ENCODE results near the gene ZSCAN12. TPM values are rescaled to one million over a fixed set of nuclear protein-coding genes. Genes with fewer than 3 reads are reported as not detected.
A peak's percentile ranks its signal among the peaks of the same experiment; 100 is the strongest.

The ZSCAN12 gene
- total RNA-seq, 4 donors from 2014 or later = 8.1 to 13.3 (median 9.5) TPM

- DNase-seq = no peak
- Histone ChIP-seq H3K4me1 (peaks cover 8 to 33% of the 10 kb centered on the region in 2 donors), H3K27ac (peak overlapping the region; percentile 3 to 91 (median 91)), H3K36me3 (no peaks in the 10 kb centered on the region), H3K27me3 (no peaks in the 10 kb centered on the region), H3K9me3 (no peaks in the 10 kb centered on the region), H3K4me3 (replicated peaks in 1 of 3) (peak overlapping the region in 1 of 3 donors; percentile 49)
- 87 to 89% methylated on average over 9 to 10 of the region's 10 CpGs for WGBS, 2 donors
- TF ChIP-seq POLR2A (IDR thresholded peaks at IDR 0.05) (no peak), CTCF (IDR thresholded peaks at IDR 0.05) (no peak)
- intact Hi-C loops (cut with DNase I) = loop anchor here (5.0 to 10.0 kb wide), 2 partner anchors 90 to 228 kb away; partner anchors contain the start of gene ZSCAN26
Measured at GRCh38 chr6:28354688-28355554, 44.6 kb downstream of the ZSCAN12 start.

GRCh38 chr6:28353981-28354676 lies 45.4 kb downstream of the ZSCAN12 start:
- intact Hi-C loops (cut with DNase I) = loop anchor here (10.0 kb wide), 1 partner anchor 89 kb away; the partner anchor contains the start of gene ZSCAN26
- H3K4me1 ChIP-seq = peaks cover 8 to 33% of the 10 kb centered on the region in 2 donors
- peak overlapping the region; percentile 3 to 91 (median 91) for H3K27ac ChIP-seq
- H3K4me3 ChIP-seq (replicated peaks in 1 of 3) = peak overlapping the region in 1 of 3 donors; percentile 13
- peak; percentile 27 to 51 for DNase-seq
- 61 to 62% methylated on average over 11 of the region's 11 CpGs for WGBS, 2 donors
- H3K9me3 ChIP-seq = no peaks in the 10 kb centered on the region
- no peaks in the 10 kb centered on the region for H3K27me3 ChIP-seq
- TF ChIP-seq POLR2A (IDR thresholded peaks at IDR 0.05) = peak in 1 of 2 donors; percentile 34
- no peak for TF ChIP-seq CTCF (IDR thresholded peaks at IDR 0.05)
- H3K36me3 ChIP-seq = no peaks in the 10 kb centered on the region

- WGBS, 2 donors = 91 to 93% methylated on average over 3 of the region's 3 CpGs
- Histone ChIP-seq H3K27ac (peak overlapping the region in 2 of 3 donors; percentile 23 to 91), H3K9me3 (no peaks in the 10 kb centered on the region), H3K4me3 (replicated peaks in 1 of 3) (peak overlapping the region in 1 of 3 donors; percentile 13), H3K27me3 (no peaks in the 10 kb centered on the region), H3K36me3 (no peaks in the 10 kb centered on the region), H3K4me1 (peaks cover 8 to 33% of the 10 kb centered on the region in 2 donors)
- intact Hi-C loops (cut with DNase I) = loop anchor here (10.0 kb wide), 1 partner anchor 89 kb away; the partner anchor contains the start of gene ZSCAN26
- DNase-seq = no peak
- TF ChIP-seq POLR2A (IDR thresholded peaks at IDR 0.05) (no peak), CTCF (IDR thresholded peaks at IDR 0.05) (no peak)
Measured at GRCh38 chr6:28353356-28353755, 46.2 kb downstream of the ZSCAN12 start.

GRCh38 chr6:28351493-28351925 lies 48.0 kb downstream of the ZSCAN12 start:
- 77% methylated on average over 2 of the region's 2 CpGs for WGBS, 2 donors
- TF ChIP-seq POLR2A (IDR thresholded peaks at IDR 0.05) (no peak), CTCF (IDR thresholded peaks at IDR 0.05) (no peak)
- Histone ChIP-seq H3K4me1 (peaks cover 8 to 30% of the 10 kb centered on the region in 2 donors), H3K27ac (no peak overlapping the region), H3K36me3 (no peaks in the 10 kb centered on the region), H3K9me3 (no peaks in the 10 kb centered on the region), H3K4me3 (replicated peaks in 1 of 3) (no peak overlapping the region), H3K27me3 (no peaks in the 10 kb centered on the region)
- intact Hi-C loops (cut with DNase I) = loop anchor here (10.0 kb wide), 1 partner anchor 87 kb away; the partner anchor contains the start of gene ZSCAN26
- DNase-seq = no peak

Measured in thyroid gland (tissue), 4 donors.